ENCODE data around the gene SYNM. TPM values are rescaled to one million over a fixed set of nuclear protein-coding genes. Genes with fewer than 3 reads are reported as not detected.

Gene SYNM
- total and polyA plus RNA-seq, 2 of the 8 experiments (the other 6 are each of a cell fraction or from before 2014, with no cell fraction given), result 0.89 to 2.0 TPM

DNA sequence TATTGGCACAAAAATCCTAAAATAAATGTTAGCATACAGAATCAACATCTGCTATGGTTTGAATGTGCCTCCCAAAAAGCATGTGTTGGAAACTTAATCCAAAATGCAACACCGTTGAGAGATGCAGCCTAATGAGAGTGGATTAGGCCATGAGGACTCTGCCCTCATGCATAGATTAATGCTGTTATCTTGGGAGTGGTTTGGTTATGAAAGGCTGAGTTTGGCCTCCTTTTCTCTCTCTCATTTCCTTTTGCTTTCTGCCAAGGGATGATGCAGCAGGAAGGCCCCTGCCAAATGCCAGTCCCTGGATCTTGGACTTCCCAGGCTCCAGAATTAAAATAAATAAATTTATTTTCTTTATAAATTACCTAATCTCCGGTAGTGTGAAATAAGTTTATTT is 49.4 kb downstream of the SYNM start:
- Histone ChIP-seq H2AFZ (ENCODE audit: low read length) (no peak overlapping the region), H4K20me1 (replicated peaks in 1 of 2; ENCODE audit: control insufficient read depth in 1 of 2, insufficient read depth in 2 of 2, low read length in 2 of 2) (no peaks in the 10 kb centered on the region), H3K4me3 (ENCODE audit: extremely low read depth in 1 of 4, insufficient read depth in 2 of 4, low read depth in 3 of 4, low read length in 4 of 4) (no peak overlapping the region), H2BK20ac (ENCODE audit: low read length) (no peak overlapping the region), H3K14ac (ENCODE audit: insufficient read length) (no peak overlapping the region), H4K8ac (ENCODE audit: extremely low read depth, insufficient read depth, low read length) (no peak overlapping the region), H4K91ac (replicated peaks; ENCODE audit: insufficient read length, low read length) (no peak overlapping the region), H2AK5ac (ENCODE audit: low read depth, low read length) (no peak overlapping the region), H3K36me3 (ENCODE audit: control insufficient read depth in 2 of 4, insufficient read depth in 4 of 4, low read length in 3 of 4) (peaks cover 0 to 4% (median 0%) of the 10 kb centered on the region in 4 experiments; a peak in 1 of 8 replicates), H3K79me2 (ENCODE audit: control insufficient read depth in 1 of 2, insufficient read depth in 2 of 2, low read length in 2 of 2) (no peaks in the 10 kb centered on the region), H3K23ac (ENCODE audit: insufficient read length) (no peak overlapping the region), H3K23me2 (ENCODE audit: low read depth, low read length) (no peaks in the 10 kb centered on the region), H3K4ac (replicated peaks; ENCODE audit: insufficient read length, low read depth, low read length) (no peak overlapping the region), H3K79me1 (ENCODE audit: low read depth, low read length) (no peaks in the 10 kb centered on the region), H2BK15ac (ENCODE audit: low read length) (no peak overlapping the region), H3K27me3 (replicated peaks in 1 of 4; ENCODE audit: control insufficient read depth in 3 of 4, extremely low read depth in 1 of 4, insufficient read depth in 3 of 4, low read length in 3 of 4) (no peaks in the 10 kb centered on the region), H2BK120ac (replicated peaks; ENCODE audit: low read depth, low read length) (no peak overlapping the region), H4K5ac (ENCODE audit: insufficient read length, low read depth, low read length) (peak overlapping the region; percentile 3), H3K9ac (replicated peaks in 1 of 4; ENCODE audit: extremely low read depth in 1 of 4, low read depth in 3 of 4, low read length in 3 of 4) (no peak overlapping the region), H3K9me3 (ENCODE audit: insufficient read depth in 2 of 2, low read depth in 1 of 2, low read length in 1 of 2) (no peaks in the 10 kb centered on the region), H2BK5ac (ENCODE audit: low read depth, low read length) (no peak overlapping the region), H3K18ac (ENCODE audit: extremely low read depth, low read length) (no peak overlapping the region), H3K4me2 (ENCODE audit: insufficient read depth in 1 of 2, low read depth in 2 of 2, low read length in 2 of 2) (no peak overlapping the region), H3K56ac (replicated peaks; ENCODE audit: insufficient read length, low read depth, low read length) (no peak overlapping the region), H3K27ac (ENCODE audit: low read depth, low read length) (no peak overlapping the region), H3K4me1 (replicated peaks in 1 of 4; ENCODE audit: control insufficient read depth in 3 of 4, insufficient read depth in 4 of 4, low read length in 3 of 4) (peaks cover 0 to 4% (median 3%) of the 10 kb centered on the region in 4 experiments; a peak in 4 of 7 replicates), H2BK12ac (ENCODE audit: low read depth, low read length) (no peak overlapping the region)
- CTCF ChIA-PET (ENCODE audit: partially characterized antibody), result no interaction called here
- FAIRE-seq (no peak), DNase-seq (ENCODE audit: low read depth in 1 of 2, low spot score in 2 of 2) (no peak)
- POLR2A ChIA-PET (ENCODE audit: partially characterized antibody), result no interaction called here
- TF ChIP-seq RFX5 (IDR thresholded peaks at IDR 0.05; ENCODE audit: borderline replicate concordance, low read depth, low read length) (no peak), CREB1 (IDR thresholded peaks at IDR 0.05) (no peak), PHF8 (conservative IDR thresholded peaks at IDR 0.05; ENCODE audit: low read depth, low read length) (no peak), TBP (IDR thresholded peaks at IDR 0.05; ENCODE audit: low read depth, low read length) (no peak), SUZ12 (IDR thresholded peaks at IDR 0.05; ENCODE audit: low read length) (no peak), SP4 (IDR thresholded peaks at IDR 0.05; ENCODE audit: low read length) (no peak), ZNF274 (IDR thresholded peaks at IDR 0.05; ENCODE audit: borderline replicate concordance, extremely low read depth, low read length) (no peak), CBX8 (IDR thresholded peaks at IDR 0.05; ENCODE audit: borderline replicate concordance, low read depth, low read length) (no peak)
- WGBS, 2 experiments (ENCODE audit: extremely low coverage in 1 of 2, insufficient coverage in 1 of 2, insufficient read length in 1 of 2, insufficient replicate concordance in 2 of 2, low coverage in 1 of 2, low lambda C conversion rate in 2 of 2, missing lambda C conversion rate in 1 of 2), result 59% methylated on average over 2 of the region's 2 CpGs; no CpG with 5 or more reads in 1 of the 2 experiments
